Activated B cell treated with CpG ODN at 0.5 μM for 24 hours (primary cell): ENCODE data around the gene ANO3. TPM values are rescaled to one million over a fixed set of nuclear protein-coding genes. Genes with fewer than 3 reads are reported as not detected.
"Not testable (repeated sequence)": the region's sequence is repeated elsewhere in the genome, so short reads cannot be mapped to it uniquely, and the experiment has no call there.

Source experiments
- ATAC-seq: fragments of 200-7000 bp; cut with Tn5 transposase; one replicate; pipeline ENCODE4 v1.10.0; 2021; ENCODE audit warnings: low read depth, mild to moderate bottlenecking, moderate library complexity
- CTCF ChIA-PET: fragments of 350-600 bp; sonication (Branson Sonifier 250); formaldehyde crosslinking; loops from one replicate; lab custom pipeline; 2021; ENCODE audit warnings: antibody characterized with exemption; lab: Charles Lee
- POLR2A ChIA-PET: fragments of 350-600 bp; sonication (Branson Sonifier 250); formaldehyde crosslinking; loops from one replicate; lab custom pipeline; 2021; ENCODE audit warnings: antibody characterized with exemption; lab: Charles Lee
- DNase-seq: peaks from one replicate; pipeline ENCODE4 v3.0.0; 2022
- H3K27ac Mint-ChIP-seq: one replicate; pipeline ENCODE4 v1.8.0; 2020; ENCODE audit warnings: mixed read lengths
- H3K27me3 Mint-ChIP-seq: one replicate; pipeline ENCODE4 v1.8.0; 2021; ENCODE audit warnings: mixed read lengths
- H3K36me3 Mint-ChIP-seq: one replicate; pipeline ENCODE4 v1.8.0; 2021; ENCODE audit warnings: low read depth, mixed read lengths
- H3K4me1 Mint-ChIP-seq: one replicate; pipeline ENCODE4 v1.8.0; 2021; ENCODE audit warnings: mixed read lengths
- H3K4me3 Mint-ChIP-seq: one replicate; pipeline ENCODE4 v1.8.0; 2020; ENCODE audit warnings: mild to moderate bottlenecking, mixed read lengths
- H3K9me3 Mint-ChIP-seq: one replicate; pipeline ENCODE4 v1.8.0; 2020; ENCODE audit warnings: mixed read lengths
- CTCF ChIP-seq: fragments of 200-600 bp; IDR thresholded peaks from one replicate; pipeline ENCODE4 v1.8.0; 2022; ENCODE audit warnings: antibody characterized with exemption, mild to moderate bottlenecking
- intact Hi-C: fragments of 100-400 bp; cut with micrococcal nuclease; formaldehyde crosslinking; loops from one replicate; pipeline ENCODE4 v1.15.1; 2024
- total RNA-seq: library from RNA; stranded (reverse); gene quantifications from 2 replicates; pipeline ENCODE4 v1.2.3, GENCODE V29; 2022

The ANO3 gene
- total RNA-seq, 1 donor from 2014 or later: not detected

GRCh38 chr11:26632691-26633159 lies 300.8 kb downstream of the ANO3 start:
- no peak for DNase-seq
- Mint-ChIP-seq H3K36me3 (no peaks in the 10 kb centered on the region), H3K9me3 (no peaks in the 10 kb centered on the region), H3K27ac (no peak overlapping the region), H3K27me3 (no peaks in the 10 kb centered on the region), H3K4me1 (peaks cover 5% of the 10 kb centered on the region), H3K4me3 (no peak overlapping the region)
- ATAC-seq: no peak
- ChIA-PET CTCF (no interaction called here), POLR2A (no interaction called here)
- intact Hi-C loops: no loop called here
- no peak for TF ChIP-seq CTCF

GRCh38 chr11:26643314-26643713 lies 311.4 kb downstream of the ANO3 start:
- H3K4me3 Mint-ChIP-seq, DNase-seq, ATAC-seq, intact Hi-C loops, H3K36me3 Mint-ChIP-seq, POLR2A ChIA-PET, H3K9me3 Mint-ChIP-seq, CTCF ChIA-PET, H3K4me1 Mint-ChIP-seq, H3K27me3 Mint-ChIP-seq, H3K27ac Mint-ChIP-seq: not testable (repeated sequence)

- H3K9me3 Mint-ChIP-seq: peaks cover 3% of the 10 kb centered on the region
- intact Hi-C loops: loop anchor here (1.0 to 5.0 kb wide), 2 partner anchors 353 to 363 kb away; no protein-coding TSS in a partner anchor
- ChIA-PET POLR2A (no interaction called here), CTCF (no interaction called here)
- ATAC-seq (no peak), DNase-seq (no peak)
- no peaks in the 10 kb centered on the region for H3K36me3 Mint-ChIP-seq
- peak; percentile 40 for TF ChIP-seq CTCF
- H3K4me3 Mint-ChIP-seq: no peak overlapping the region
- no peaks in the 10 kb centered on the region for H3K4me1 Mint-ChIP-seq
- no peaks in the 10 kb centered on the region for H3K27me3 Mint-ChIP-seq
- no peak overlapping the region for H3K27ac Mint-ChIP-seq
These were observed 318.0 kb downstream of the ANO3 start for GRCh38 chr11:26649884-26650283.

GRCh38 chr11:26651916-26652315 lies 320.0 kb downstream of the ANO3 start:
- intact Hi-C loops: no loop called here
- ATAC-seq (no peak), DNase-seq (no peak)
- Mint-ChIP-seq H3K27ac (no peak overlapping the region), H3K4me1 (no peaks in the 10 kb centered on the region), H3K4me3 (no peak overlapping the region), H3K9me3 (peaks cover 3% of the 10 kb centered on the region), H3K27me3 (no peaks in the 10 kb centered on the region), H3K36me3 (no peaks in the 10 kb centered on the region)
- no peak for TF ChIP-seq CTCF
- ChIA-PET POLR2A (no interaction called here), CTCF (no interaction called here)

GRCh38 chr11:26655287-26655686 lies 323.4 kb downstream of the ANO3 start:
- Mint-ChIP-seq H3K4me1 (no peaks in the 10 kb centered on the region), H3K9me3 (no peaks in the 10 kb centered on the region), H3K27ac (no peak overlapping the region), H3K27me3 (no peaks in the 10 kb centered on the region), H3K4me3 (no peak overlapping the region), H3K36me3 (no peaks in the 10 kb centered on the region)
- CTCF ChIA-PET: no interaction called here
- DNase-seq (no peak), ATAC-seq (no peak)
- TF ChIP-seq CTCF: no peak
- intact Hi-C loops: no loop called here
- POLR2A ChIA-PET: no interaction called here

- ChIA-PET CTCF (no interaction called here), POLR2A (no interaction called here)
- H3K27ac Mint-ChIP-seq: no peak overlapping the region
- H3K9me3 Mint-ChIP-seq: no peaks in the 10 kb centered on the region
- no peak for ATAC-seq
- H3K27me3 Mint-ChIP-seq: no peaks in the 10 kb centered on the region
- no peaks in the 10 kb centered on the region for H3K36me3 Mint-ChIP-seq
- no peak overlapping the region for H3K4me3 Mint-ChIP-seq
- intact Hi-C loops: no loop called here
- TF ChIP-seq CTCF: no peak
- no peak for DNase-seq
- no peaks in the 10 kb centered on the region for H3K4me1 Mint-ChIP-seq
These were observed 331.0 kb downstream of the ANO3 start for GRCh38 chr11:26662916-26663315.
